Right atrium auricular region (tissue), 2 donors: ENCODE results near the gene TTC19. TPM values are rescaled to one million over a fixed set of nuclear protein-coding genes. Genes with fewer than 3 reads are reported as not detected.

Experiments used
- DNase-seq: peaks from one replicate; pipeline ENCODE4 v3.0.0-alpha.2; 2019; ENCODE audit warnings: low spot score
- H3K27ac ChIP-seq, 2 donors: fragments of 200-600 bp; sonication (generic); 1 replicate in 1 of 2; 2 replicates in 1 of 2; pipeline ENCODE4 v1.5.1; 2016 to 2019
- H3K27me3 ChIP-seq, 2 donors: fragments of 200-600 bp; sonication (generic); one replicate each; pipeline versions ENCODE4 v1.5.1 to v1.6.0; 2017 to 2019
- H3K36me3 ChIP-seq: fragments of 200-600 bp; sonication (generic); one replicate; pipeline ENCODE4 v1.5.1; 2016
- H3K4me1 ChIP-seq, 2 donors: fragments of 200-600 bp; sonication (generic); one replicate each; pipeline versions ENCODE4 v1.5.1 to v1.6.0; 2017 to 2019
- H3K4me3 ChIP-seq, 2 donors: fragments of 200-600 bp; sonication (generic); 1 replicate in 1 of 2; 2 replicates in 1 of 2; pipeline ENCODE4 v1.5.1; 2017 to 2019; ENCODE audit warnings: mild to moderate bottlenecking in 1 of 2, moderate library complexity in 1 of 2
- H3K9me3 ChIP-seq, 2 donors: fragments of 200-600 bp; sonication (generic); one replicate each; pipeline ENCODE4 v1.5.1; 2019
- CTCF ChIP-seq, 2 donors: fragments of 200-600 bp; sonication (generic); IDR thresholded peaks; one replicate each; pipeline ENCODE4 v1.5.1; 2019; ENCODE audit warnings: antibody characterized with exemption in 2 of 2
- total RNA-seq, 2 donors: library from RNA; depleted of rRNA; stranded (reverse); fragments of >200 nt; gene quantifications; one replicate each; pipeline ENCODE4 v1.1.0, GENCODE V29; 2016

TTC19 gene
- total RNA-seq, result 10 to 100 TPM; 39.1 to 47.1 TPM

GRCh38 chr17:15999141-15999973 lies at the start of gene TTC19, which contains the start of gene ZSWIM7:
TSS of gene TTC19 (plus strand) at chr17:15999824. CDS start at chr17:15999849, 25 bp downstream.
TSS of gene ZSWIM7 (minus strand) at chr17:15999704. CDS start at chr17:15999594, 110 bp downstream.
- peak; percentile 97 for DNase-seq
- no peak for TF ChIP-seq CTCF (IDR thresholded peaks at IDR 0.05)
- Histone ChIP-seq H3K27me3 (no peaks in the 10 kb centered on the region), H3K27ac (peak within 1 kb of the TSS; percentile 94 to 95), H3K4me1 (peaks cover 0 to 13% of the 10 kb centered on the region in 2 donors), H3K4me3 (peak within 1 kb of the TSS; percentile 72 to 80), H3K36me3 (peaks cover 36% of the 10 kb centered on the region), H3K9me3 (no peaks in the 10 kb centered on the region)

- no peaks in the 10 kb centered on the region for H3K27me3 ChIP-seq
These were observed 48.1 kb upstream of the TTC19 start for GRCh38 chr17:15951368-15952047.

GRCh38 chr17:15952048-15952532 lies 47.5 kb upstream of the TTC19 start:
- Histone ChIP-seq H3K9me3 (no peaks in the 10 kb centered on the region), H3K4me1 (peaks cover 0 to 6% of the 10 kb centered on the region in 2 donors), H3K4me3 (no peak overlapping the region), H3K36me3 (no peaks in the 10 kb centered on the region), H3K27me3 (no peaks in the 10 kb centered on the region), H3K27ac (no peak overlapping the region)
- TF ChIP-seq CTCF (IDR thresholded peaks at IDR 0.05), result no peak
- DNase-seq, result no peak

More at GRCh38 chr17:15951368-15952047, 48.1 kb upstream of the TTC19 start:
- H3K27ac ChIP-seq, result no peak overlapping the region
- no peaks in the 10 kb centered on the region for H3K36me3 ChIP-seq
- H3K9me3 ChIP-seq, result no peaks in the 10 kb centered on the region
- peaks cover 0 to 6% of the 10 kb centered on the region in 2 donors for H3K4me1 ChIP-seq
- DNase-seq, result no peak
- H3K4me3 ChIP-seq, result no peak overlapping the region
- TF ChIP-seq CTCF (IDR thresholded peaks at IDR 0.05), result no peak

- Histone ChIP-seq H3K4me3 (no peak overlapping the region), H3K4me1 (no peaks in the 10 kb centered on the region), H3K36me3 (no peaks in the 10 kb centered on the region), H3K9me3 (no peaks in the 10 kb centered on the region), H3K27me3 (no peaks in the 10 kb centered on the region), H3K27ac (no peak overlapping the region)
- TF ChIP-seq CTCF (IDR thresholded peaks at IDR 0.05), result no peak
- DNase-seq, result no peak
These were observed 46.5 kb upstream of the TTC19 start for GRCh38 chr17:15952916-15953790.

- no peaks in the 10 kb centered on the region for H3K27me3 ChIP-seq
- DNase-seq, result no peak
- no peak overlapping the region for H3K4me3 ChIP-seq
- H3K36me3 ChIP-seq, result no peaks in the 10 kb centered on the region
- no peak overlapping the region for H3K27ac ChIP-seq
- H3K9me3 ChIP-seq, result no peaks in the 10 kb centered on the region
- peaks cover 0 to 3% of the 10 kb centered on the region in 2 donors for H3K4me1 ChIP-seq
- TF ChIP-seq CTCF (IDR thresholded peaks at IDR 0.05), result no peak
These were observed 45.4 kb upstream of the TTC19 start for GRCh38 chr17:15954222-15954621.
